Hepatocyte (in vitro differentiated cells): ENCODE data around the gene PREX1. TPM values are rescaled to one million over a fixed set of nuclear protein-coding genes. Genes with fewer than 3 reads are reported as not detected.

Experiments used
- DNase-seq: peaks from one replicate; pipeline ENCODE4 v3.0.0-alpha.2; 2016; ENCODE audit warnings: low spot score
- H2AFZ ChIP-seq: fragments of 200-600 bp; sonication (generic); 2 replicates; pipeline ENCODE4 v1.6.0; 2016; ENCODE audit warnings: antibody characterized with exemption, mild to moderate bottlenecking
- H3K27ac ChIP-seq: fragments of 200-600 bp; sonication (generic); 2 replicates; pipeline ENCODE4 v1.5.1; 2016; ENCODE audit warnings: mild to moderate bottlenecking
- H3K27me3 ChIP-seq: fragments of 200-600 bp; sonication (generic); 2 replicates; pipeline ENCODE4 v1.6.1; 2016
- H3K36me3 ChIP-seq: fragments of 200-600 bp; sonication (generic); replicated peaks from 2 replicates; pipeline ENCODE4 v1.5.1; 2016; ENCODE audit warnings: low read depth; ENCODE audit not compliant: insufficient read depth
- H3K4me1 ChIP-seq: fragments of 200-600 bp; sonication (generic); 2 replicates; pipeline ENCODE4 v1.5.1; 2016; ENCODE audit warnings: mild to moderate bottlenecking, moderate library complexity; ENCODE audit not compliant: insufficient read depth
- H3K4me2 ChIP-seq: fragments of 200-600 bp; sonication (generic); 2 replicates; pipeline ENCODE4 v1.6.0; 2016
- H3K4me3 ChIP-seq: fragments of 200-600 bp; sonication (generic); 2 replicates; pipeline ENCODE4 v1.5.1; 2016; ENCODE audit warnings: mild to moderate bottlenecking
- H3K79me2 ChIP-seq: fragments of 200-600 bp; sonication (generic); 2 replicates; pipeline ENCODE4 v1.6.0; 2017; ENCODE audit warnings: mild to moderate bottlenecking
- H3K9me2 ChIP-seq: fragments of 200-600 bp; sonication (generic); replicated peaks from 2 replicates; pipeline ENCODE4 v1.6.0; 2017; ENCODE audit warnings: mild to moderate bottlenecking; ENCODE audit not compliant: insufficient read depth
- H3K9me3 ChIP-seq: fragments of 200-600 bp; sonication (generic); 2 replicates; pipeline ENCODE4 v1.5.1; 2016; ENCODE audit warnings: low read depth, mild to moderate bottlenecking
- H4K20me1 ChIP-seq: fragments of 200-600 bp; sonication (generic); 2 replicates; pipeline ENCODE4 v1.6.0; 2016; ENCODE audit warnings: mild to moderate bottlenecking; ENCODE audit not compliant: insufficient read depth, poor library complexity, severe bottlenecking
- EZH2 ChIP-seq: fragments of 200-600 bp; sonication (generic); IDR thresholded peaks from 2 replicates; pipeline ENCODE4 v1.6.1; 2016; ENCODE audit warnings: antibody characterized with exemption, mild to moderate bottlenecking, borderline replicate concordance
- EZH2phosphoT487 ChIP-seq: fragments of 200-600 bp; sonication (generic); IDR thresholded peaks from one replicate; pipeline ENCODE4 v1.6.1; 2018; ENCODE audit warnings: antibody characterized with exemption, mild to moderate bottlenecking, low read depth, moderate library complexity; ENCODE audit not compliant: unreplicated experiment, severe bottlenecking
- WGBS: methylation state at CpG from one replicate; pipeline ENCODE4 v1.1.6; 2016; ENCODE audit warnings: low lambda C conversion rate; ENCODE audit errors: missing lambda C conversion rate; 5-methylcytosine and 5-hydroxymethylcytosine counted together
- polyA plus RNA-seq: library from polyadenylated mRNA; unstranded; fragments of >200 nt; fragmentation: Nextera tagmentation; extraction: Ambion mirVana; gene quantifications from 2 replicates; pipeline ENCODE4 v1.2.1, GENCODE V29; 2016
- total RNA-seq: library from RNA; depleted of rRNA; stranded (reverse); fragments of >200 nt; gene quantifications from 2 replicates; pipeline ENCODE4 v1.2.3, GENCODE V29; 2014
- TF ChIP-seq, protein P1 (sequence below): fragments of 200-600 bp; sonication (generic); IDR thresholded peaks from 2 replicates; pipeline ENCODE4 v1.5.1; 2016; ENCODE audit warnings: antibody characterized with exemption, mild to moderate bottlenecking; ENCODE audit not compliant: poor library complexity

The PREX1 gene
- total and polyA plus RNA-seq, 2 experiments from 2014 or later = 1.8 to 2.9 TPM

DNA sequence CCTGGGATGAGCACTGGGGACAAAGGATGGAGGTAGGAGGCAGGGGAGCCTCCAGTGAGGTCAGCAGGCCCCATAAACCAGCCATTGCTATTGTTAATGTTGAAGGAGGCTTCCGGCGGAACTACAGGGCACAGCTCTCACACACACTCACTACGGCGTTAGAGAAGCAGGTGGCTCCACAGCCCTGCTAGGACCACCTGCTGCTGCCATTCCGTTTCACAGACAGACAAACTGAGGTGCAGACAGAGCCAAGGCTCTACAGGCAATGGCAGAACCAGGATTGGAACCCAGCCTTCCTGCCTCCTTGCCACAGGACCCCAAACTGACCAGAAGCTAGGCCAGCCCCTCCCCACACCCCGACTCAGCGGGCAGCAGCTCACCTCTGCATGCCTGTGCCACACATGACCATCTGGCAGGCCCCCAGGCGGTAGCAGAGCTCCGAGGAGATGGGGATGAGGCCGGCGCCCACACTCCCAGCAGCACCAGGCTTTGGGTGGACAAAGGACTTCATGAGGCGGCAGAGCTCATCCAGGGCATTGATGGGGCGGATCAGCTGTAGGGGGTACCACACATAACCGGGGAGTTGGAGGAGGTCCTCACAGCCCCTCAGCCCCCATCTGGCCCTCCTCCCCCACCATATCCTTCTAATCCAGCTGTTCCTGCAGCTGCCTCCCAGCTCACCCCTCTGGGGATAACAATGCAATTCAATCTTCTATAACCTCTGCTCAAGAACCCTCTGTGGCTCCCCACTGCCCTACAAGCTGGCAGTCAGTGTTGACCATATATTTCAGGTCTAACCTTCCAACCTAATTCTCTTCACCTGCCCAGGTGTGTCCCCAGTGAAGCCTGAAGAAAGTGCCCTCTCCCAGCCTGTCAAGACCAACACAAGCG lies 198.5 kb downstream of the PREX1 start:
- 96% methylated on average over 15 of the region's 15 CpGs for WGBS
- Histone ChIP-seq H4K20me1 (no peaks in the 10 kb centered on the region), H3K4me1 (no peaks in the 10 kb centered on the region), H3K9me3 (no peaks in the 10 kb centered on the region), H3K27me3 (no peaks in the 10 kb centered on the region), H3K4me3 (no peak overlapping the region), H3K36me3 (no peaks in the 10 kb centered on the region), H3K79me2 (no peaks in the 10 kb centered on the region), H3K27ac (no peak overlapping the region), H3K4me2 (no peak overlapping the region), H2AFZ (no peak overlapping the region), H3K9me2 (no peaks in the 10 kb centered on the region)
- TF ChIP-seq, protein P1, sequence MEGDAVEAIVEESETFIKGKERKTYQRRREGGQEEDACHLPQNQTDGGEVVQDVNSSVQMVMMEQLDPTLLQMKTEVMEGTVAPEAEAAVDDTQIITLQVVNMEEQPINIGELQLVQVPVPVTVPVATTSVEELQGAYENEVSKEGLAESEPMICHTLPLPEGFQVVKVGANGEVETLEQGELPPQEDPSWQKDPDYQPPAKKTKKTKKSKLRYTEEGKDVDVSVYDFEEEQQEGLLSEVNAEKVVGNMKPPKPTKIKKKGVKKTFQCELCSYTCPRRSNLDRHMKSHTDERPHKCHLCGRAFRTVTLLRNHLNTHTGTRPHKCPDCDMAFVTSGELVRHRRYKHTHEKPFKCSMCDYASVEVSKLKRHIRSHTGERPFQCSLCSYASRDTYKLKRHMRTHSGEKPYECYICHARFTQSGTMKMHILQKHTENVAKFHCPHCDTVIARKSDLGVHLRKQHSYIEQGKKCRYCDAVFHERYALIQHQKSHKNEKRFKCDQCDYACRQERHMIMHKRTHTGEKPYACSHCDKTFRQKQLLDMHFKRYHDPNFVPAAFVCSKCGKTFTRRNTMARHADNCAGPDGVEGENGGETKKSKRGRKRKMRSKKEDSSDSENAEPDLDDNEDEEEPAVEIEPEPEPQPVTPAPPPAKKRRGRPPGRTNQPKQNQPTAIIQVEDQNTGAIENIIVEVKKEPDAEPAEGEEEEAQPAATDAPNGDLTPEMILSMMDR = no peak
- TF ChIP-seq EZH2 (no peak), EZH2phosphoT487 (no peak)
- DNase-seq = no peak

GRCh38 chr20:48627737-48628128 lies 200.1 kb downstream of the PREX1 start:
- H3K9me3 ChIP-seq = no peaks in the 10 kb centered on the region
- H3K79me2 ChIP-seq = no peaks in the 10 kb centered on the region
- TF ChIP-seq EZH2phosphoT487 = no peak
- TF ChIP-seq, protein P1 = no peak
- H3K4me1 ChIP-seq = no peaks in the 10 kb centered on the region
- H3K27ac ChIP-seq = no peak overlapping the region
- no peaks in the 10 kb centered on the region for H3K36me3 ChIP-seq
- WGBS = 94% methylated on average over 14 of the region's 16 CpGs
- no peaks in the 10 kb centered on the region for H3K9me2 ChIP-seq
- no peaks in the 10 kb centered on the region for H3K27me3 ChIP-seq
- H3K4me3 ChIP-seq = no peak overlapping the region
- no peaks in the 10 kb centered on the region for H4K20me1 ChIP-seq
- no peak overlapping the region for H3K4me2 ChIP-seq
- no peak for DNase-seq
- no peak overlapping the region for H2AFZ ChIP-seq

DNA sequence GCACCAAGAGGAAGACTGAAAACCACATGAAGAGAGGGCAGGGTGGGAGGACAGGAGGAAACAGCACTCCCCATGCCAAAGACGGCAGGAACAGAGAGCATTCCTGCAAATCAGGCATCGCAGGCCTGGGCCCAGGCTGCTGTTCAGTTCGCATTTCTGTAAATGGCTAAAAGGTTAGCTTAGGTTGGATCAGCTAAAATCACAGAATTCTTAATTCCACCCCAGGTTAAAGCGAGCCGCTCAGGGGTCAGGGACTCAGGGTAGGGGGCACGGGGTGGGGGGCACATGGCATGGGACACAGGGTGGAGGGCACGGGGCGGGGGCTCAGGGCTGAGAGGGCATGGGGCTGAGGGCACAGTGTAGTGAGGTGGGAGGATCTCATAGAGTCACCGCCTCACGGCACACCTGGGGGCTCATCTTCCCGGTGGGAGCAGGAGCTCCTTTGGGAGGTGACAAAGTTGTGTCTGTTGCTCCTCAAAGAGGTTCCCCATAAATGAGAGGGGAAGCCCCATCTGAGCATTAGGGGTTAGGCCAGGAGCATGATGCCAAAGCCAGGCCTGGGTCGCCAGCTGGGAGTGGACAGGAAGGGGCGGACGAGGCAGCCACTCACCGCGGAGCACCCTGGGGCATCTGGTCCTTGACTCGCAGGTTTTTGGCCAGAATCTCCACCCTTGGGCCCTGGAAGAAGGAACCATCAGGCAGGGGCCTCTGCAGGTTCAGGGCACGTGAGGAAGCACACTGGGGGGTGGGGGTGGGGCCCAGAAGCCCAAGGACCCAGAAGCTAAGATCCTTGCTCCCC lies 200.7 kb downstream of the PREX1 start:
- H4K20me1 ChIP-seq = no peaks in the 10 kb centered on the region
- 95% methylated on average over 18 of the region's 18 CpGs for WGBS
- H3K9me3 ChIP-seq = no peaks in the 10 kb centered on the region
- H3K27ac ChIP-seq = no peak overlapping the region
- no peaks in the 10 kb centered on the region for H3K4me1 ChIP-seq
- no peaks in the 10 kb centered on the region for H3K79me2 ChIP-seq
- DNase-seq = no peak
- H2AFZ ChIP-seq = no peak overlapping the region
- TF ChIP-seq EZH2 = no peak
- no peak for TF ChIP-seq EZH2phosphoT487
- TF ChIP-seq, protein P1 = no peak
- no peak overlapping the region for H3K4me3 ChIP-seq
- H3K36me3 ChIP-seq = no peaks in the 10 kb centered on the region
- H3K9me2 ChIP-seq = no peaks in the 10 kb centered on the region
- H3K4me2 ChIP-seq = no peak overlapping the region
- no peaks in the 10 kb centered on the region for H3K27me3 ChIP-seq
